SK-N-SH treated with all-trans-retinoic acid at 6 μM for 48 hours (cell line): ENCODE measurements around the gene HACD2.

Experiments used
- ARNTL ChIP-seq: fragments of 450-650 bp; formaldehyde crosslinking; IDR thresholded peaks from 2 replicates; pipeline ENCODE4 v1.5.0; 2020; ENCODE audit warnings: low read depth, mild to moderate bottlenecking, moderate library complexity, borderline replicate concordance
- CREB5 ChIP-seq: fragments of 250-450 bp; sonication (Bioruptor Pico); IDR thresholded peaks from 2 replicates; pipeline ENCODE4 v1.5.1; 2020; ENCODE audit warnings: low read depth, mild to moderate bottlenecking, moderate library complexity
- CSDC2 ChIP-seq: fragments of 250-450 bp; sonication (Bioruptor Pico); IDR thresholded peaks from 2 replicates; pipeline ENCODE4 v1.5.0; 2020; ENCODE audit warnings: mild to moderate bottlenecking, moderate library complexity
- CSRNP3 ChIP-seq: fragments of 250-450 bp; sonication (Bioruptor Pico); IDR thresholded peaks from 2 replicates; pipeline ENCODE4 v1.5.1; 2021; ENCODE audit warnings: mild to moderate bottlenecking, moderate library complexity
- OSR1 ChIP-seq: fragments of 250-450 bp; sonication (Bioruptor Pico); IDR thresholded peaks from 2 replicates; pipeline ENCODE4 v1.8.0; 2022; ENCODE audit warnings: moderate library complexity, mild to moderate bottlenecking, inconsistent platforms
- PATZ1 ChIP-seq: fragments of 250-450 bp; sonication (Bioruptor Pico); IDR thresholded peaks from 2 replicates; pipeline ENCODE4 v1.8.0; 2020; ENCODE audit warnings: mild to moderate bottlenecking, moderate library complexity, borderline replicate concordance
- RARB ChIP-seq: fragments of 250-450 bp; sonication (Bioruptor Pico); IDR thresholded peaks from 2 replicates; pipeline ENCODE4 v1.8.0; 2021; ENCODE audit warnings: mild to moderate bottlenecking, moderate library complexity
- SNAI2 ChIP-seq: fragments of 250-450 bp; sonication (Bioruptor Pico); IDR thresholded peaks from 2 replicates; pipeline ENCODE4 v1.5.0; 2020; ENCODE audit warnings: mild to moderate bottlenecking, moderate library complexity
- TCF4 ChIP-seq: fragments of 250-450 bp; sonication (Bioruptor Pico); IDR thresholded peaks from 2 replicates; pipeline ENCODE4 v1.8.0; 2021; ENCODE audit warnings: mild to moderate bottlenecking, moderate library complexity, borderline replicate concordance
- ZFP3 ChIP-seq: fragments of 250-450 bp; sonication (Bioruptor Pico); IDR thresholded peaks from 2 replicates; pipeline ENCODE4 v1.5.0; 2020; ENCODE audit warnings: mild to moderate bottlenecking, moderate library complexity
- ZNF565 ChIP-seq: fragments of 450-650 bp; formaldehyde crosslinking; conservative IDR thresholded peaks from 2 replicates; pipeline ENCODE4 v1.5.0; 2020; ENCODE audit warnings: low read depth, mild to moderate bottlenecking, moderate library complexity
- ZNF8 ChIP-seq: fragments of 450-650 bp; formaldehyde crosslinking; IDR thresholded peaks from 2 replicates; pipeline ENCODE4 v1.5.0; 2020; ENCODE audit warnings: mild to moderate bottlenecking, moderate library complexity

- TF ChIP-seq CREB5 (no peak), SNAI2 (no peak), CSRNP3 (CRISPR knock-in tag) (no peak), PATZ1 (CRISPR knock-in tag) (no peak), CSDC2 (CRISPR knock-in tag) (no peak), ZNF565 (CRISPR knock-in tag) (no peak), ZFP3 (CRISPR knock-in tag) (no peak), TCF4 (CRISPR knock-in tag) (no peak), ARNTL (CRISPR knock-in tag) (no peak), OSR1 (CRISPR knock-in tag) (no peak), ZNF8 (CRISPR knock-in tag) (no peak), RARB (CRISPR knock-in tag) (no peak)
Observed at GRCh38 chr3:123621850-123622189, 37.0 kb upstream of the HACD2 start.
